ENCODE data around the gene RELT. TPM values are rescaled to one million over a fixed set of nuclear protein-coding genes. Genes with fewer than 3 reads are reported as not detected.

The RELT gene
- total RNA-seq, 1 experiment from 2014 or later, result 10.2 TPM

DNA sequence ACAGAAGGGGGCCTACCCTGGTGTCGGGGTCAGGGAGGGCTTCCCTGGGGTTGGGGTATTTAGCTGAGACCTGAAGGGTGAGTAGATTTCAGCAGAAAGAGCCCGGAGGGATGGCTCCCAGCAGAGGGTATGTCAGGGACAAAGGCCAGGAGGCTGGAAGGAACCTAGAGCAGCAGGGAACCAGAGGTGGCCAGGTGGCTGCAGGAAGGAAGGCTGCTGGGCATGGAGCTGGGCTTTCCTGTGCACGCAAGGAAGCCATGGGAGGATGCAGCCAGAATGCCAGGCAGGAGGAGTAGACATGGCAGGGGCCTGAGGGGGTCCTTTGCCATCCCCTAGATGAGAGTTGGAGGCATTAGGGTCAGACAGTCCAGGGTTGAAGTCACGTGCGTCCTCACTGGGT, 27.4 kb upstream of the RELT start:
- DNase-seq, result no peak
- no peak overlapping the region for H3K4ac ChIP-seq (ENCODE audit: low read depth, low read length)
- H2AK5ac ChIP-seq (ENCODE audit: insufficient read length, low read length), result no peak overlapping the region
- H3K56ac ChIP-seq (ENCODE audit: insufficient read length, low read depth, low read length), result no peak overlapping the region
- no CpG with 5 or more reads among the region's 5 CpGs for WGBS (ENCODE audit: extremely low coverage, insufficient read length, low lambda C conversion rate)
- TF ChIP-seq, protein P1, sequence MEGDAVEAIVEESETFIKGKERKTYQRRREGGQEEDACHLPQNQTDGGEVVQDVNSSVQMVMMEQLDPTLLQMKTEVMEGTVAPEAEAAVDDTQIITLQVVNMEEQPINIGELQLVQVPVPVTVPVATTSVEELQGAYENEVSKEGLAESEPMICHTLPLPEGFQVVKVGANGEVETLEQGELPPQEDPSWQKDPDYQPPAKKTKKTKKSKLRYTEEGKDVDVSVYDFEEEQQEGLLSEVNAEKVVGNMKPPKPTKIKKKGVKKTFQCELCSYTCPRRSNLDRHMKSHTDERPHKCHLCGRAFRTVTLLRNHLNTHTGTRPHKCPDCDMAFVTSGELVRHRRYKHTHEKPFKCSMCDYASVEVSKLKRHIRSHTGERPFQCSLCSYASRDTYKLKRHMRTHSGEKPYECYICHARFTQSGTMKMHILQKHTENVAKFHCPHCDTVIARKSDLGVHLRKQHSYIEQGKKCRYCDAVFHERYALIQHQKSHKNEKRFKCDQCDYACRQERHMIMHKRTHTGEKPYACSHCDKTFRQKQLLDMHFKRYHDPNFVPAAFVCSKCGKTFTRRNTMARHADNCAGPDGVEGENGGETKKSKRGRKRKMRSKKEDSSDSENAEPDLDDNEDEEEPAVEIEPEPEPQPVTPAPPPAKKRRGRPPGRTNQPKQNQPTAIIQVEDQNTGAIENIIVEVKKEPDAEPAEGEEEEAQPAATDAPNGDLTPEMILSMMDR (conservative IDR thresholded peaks at IDR 0.05), result no peak
- H3T11ph ChIP-seq (ENCODE audit: low read length), result no peak overlapping the region
- H3K27me3 Mint-ChIP-seq (ENCODE audit: low read depth), result peaks cover 17% of the 10 kb centered on the region
- no peak overlapping the region for H3K27ac Mint-ChIP-seq
- no peaks in the 10 kb centered on the region for H3K27me3 ChIP-seq (ENCODE audit: insufficient read depth, low read length)
- no peaks in the 10 kb centered on the region for H3K4me1 ChIP-seq (ENCODE audit: insufficient read depth, low read length)
- peaks cover 3 to 4% (median 3%) of the 10 kb centered on the region in 3 experiments; a peak in 4 of 7 replicates for H3K36me3 Mint-ChIP-seq (ENCODE audit: insufficient read depth in 1 of 3, low read depth in 3 of 3)
- H3K4me1 Mint-ChIP-seq, result peaks cover 9 to 11% of the 10 kb centered on the region in 2 experiments; a peak in 3 of 4 replicates
- no peaks in the 10 kb centered on the region for H3K79me2 ChIP-seq (ENCODE audit: insufficient read depth, low read length)
- no peak overlapping the region for H2BK12ac ChIP-seq (ENCODE audit: insufficient read length, low read depth, low read length)
- no peak overlapping the region for H3K9ac ChIP-seq (ENCODE audit: extremely low read depth, insufficient read length, low read length)
- H2BK5ac ChIP-seq (ENCODE audit: insufficient read length, low read length), result no peak overlapping the region
- no peaks in the 10 kb centered on the region for H3K9me3 Mint-ChIP-seq
- no peaks in the 10 kb centered on the region for H3K23me2 ChIP-seq (ENCODE audit: insufficient read length, low read depth, low read length, poor library complexity, severe bottlenecking)
- no peak overlapping the region for H2BK120ac ChIP-seq (ENCODE audit: low read depth, low read length, poor library complexity, severe bottlenecking)
- H2BK15ac ChIP-seq (ENCODE audit: low read depth, low read length), result no peak overlapping the region
- no peak overlapping the region for H3K23ac ChIP-seq (ENCODE audit: insufficient read length, low read depth, low read length)
- no peak overlapping the region for H4K8ac ChIP-seq (replicated peaks; ENCODE audit: insufficient read length, low read depth, low read length)
- no peak overlapping the region for H3K18ac ChIP-seq (ENCODE audit: insufficient read length, low read depth, low read length)
- no peak overlapping the region for H4K91ac ChIP-seq (ENCODE audit: insufficient read length, low read depth, low read length)
- H2AFZ ChIP-seq (ENCODE audit: low read length), result no peak overlapping the region
- no peaks in the 10 kb centered on the region for H4K20me1 ChIP-seq (ENCODE audit: control insufficient read depth, insufficient read depth, insufficient read length)
- no peaks in the 10 kb centered on the region for H3K79me1 ChIP-seq (ENCODE audit: insufficient read depth, low read depth, low read length, poor library complexity, severe bottlenecking)
- no peak overlapping the region for H3K4me3 Mint-ChIP-seq
- H4K5ac ChIP-seq (ENCODE audit: insufficient read length, low read depth, low read length), result no peak overlapping the region
- no peaks in the 10 kb centered on the region for H3K9me3 ChIP-seq (ENCODE audit: control insufficient read depth, low read depth, low read length)
- no peak overlapping the region for H3K14ac ChIP-seq (ENCODE audit: insufficient read depth, low read length)
- H3K27ac ChIP-seq (ENCODE audit: insufficient read length, low read depth, low read length), result no peak overlapping the region
- H2BK20ac ChIP-seq (ENCODE audit: low read depth, low read length, poor library complexity, severe bottlenecking), result no peak overlapping the region
- no peak overlapping the region for H3K4me2 ChIP-seq (ENCODE audit: insufficient read depth, insufficient read length, low read length)

Data from H9 (cell line).